GM12878 (cell line): Measurements from ENCODE around the gene MAPK8. TPM values are rescaled to one million over a fixed set of nuclear protein-coding genes. Genes with fewer than 3 reads are reported as not detected.
A peak's percentile ranks its signal among the peaks of the same experiment; 100 is the strongest.

Experiments
- ATAC-seq: fragments of 200-7000 bp; cut with Tn5 transposase; 3 replicates; pipeline ENCODE4 v1.9.1; 2020; ENCODE audit warnings: mild to moderate bottlenecking, moderate library complexity
- BruUV-seq: library from RNA; stranded (reverse); fragments of 400-500 nt; replicated peaks from 2 replicates; lab custom pipeline; 2021; lab: Mats Ljungman, UMichigan
- CTCF ChIA-PET: fragments of 300-600 bp; sonication (Branson Sonifier 250); formaldehyde crosslinking; extraction: SDS; loops from one replicate; lab custom pipeline; 2021; ENCODE audit warnings: inconsistent platforms; lab: Yijun Ruan, JAX
- POLR2A ChIA-PET: fragments of 350-600 bp; formaldehyde crosslinking; extraction: SDS; loops from one replicate; lab custom pipeline; 2021; ENCODE audit warnings: inconsistent platforms; lab: Charles Lee
- RAD21 ChIA-PET: fragments of 300-600 bp; sonication (Branson Sonifier 250); formaldehyde crosslinking; loops from one replicate; lab custom pipeline; 2023; ENCODE audit warnings: antibody characterized with exemption; ENCODE audit not compliant: unreplicated experiment; lab: Charles Lee
- SMC1A ChIA-PET: fragments of 300-600 bp; sonication (Branson Sonifier 250); formaldehyde crosslinking; loops from one replicate; lab custom pipeline; 2023; ENCODE audit not compliant: unreplicated experiment, uncharacterized antibody; lab: Charles Lee
- DNase-seq: peaks from one replicate; pipeline ENCODE4 v3.0.0-alpha.2; 2011; ENCODE audit warnings: low read depth, low spot score
- FAIRE-seq: peaks from 3 replicates; lab custom pipeline; 2011; peaks lifted over from hg19 to GRCh38; lab: Jason Lieb, UNC
- H2AFZ ChIP-seq: 2 replicates; pipeline ENCODE4 v1.6.0; 2011; ENCODE audit warnings: low read depth, low read length, control low read depth; ENCODE audit not compliant: control insufficient read depth
- H3K27ac ChIP-seq: 2 replicates; pipeline ENCODE4 v1.5.1; 2011; ENCODE audit warnings: control low read depth; ENCODE audit not compliant: control insufficient read depth, insufficient read depth
- H3K27me3 ChIP-seq, 2 experiments: replicated peaks in 1 of 2; 2 replicates each; pipeline versions ENCODE4 v1.6.0 to v1.6.1; 2011; ENCODE audit warnings: low read length in 1 of 2; ENCODE audit not compliant: control insufficient read depth in 2 of 2, insufficient read depth in 2 of 2
- H3K36me3 ChIP-seq, 2 experiments: 2 replicates each; pipeline ENCODE4 v1.5.1; 2011; ENCODE audit warnings: low read length in 1 of 2; ENCODE audit not compliant: control insufficient read depth in 2 of 2, insufficient read depth in 2 of 2
- H3K4me1 ChIP-seq: 2 replicates; pipeline ENCODE4 v1.6.1; 2011; ENCODE audit warnings: mild to moderate bottlenecking, low read length, moderate library complexity, mixed read lengths; ENCODE audit not compliant: control insufficient read depth, insufficient read depth
- H3K4me2 ChIP-seq: 2 replicates; pipeline ENCODE4 v1.6.0; 2011; ENCODE audit warnings: control low read depth; ENCODE audit not compliant: control insufficient read depth, insufficient read depth
- H3K4me3 ChIP-seq: fragments of 200-600 bp; sonication (generic); 2 replicates; pipeline ENCODE4 v1.5.1; 2016
- H3K79me2 ChIP-seq: 2 replicates; pipeline ENCODE4 v1.6.0; 2011; ENCODE audit warnings: low read length; ENCODE audit not compliant: control insufficient read depth, insufficient read depth
- H3K9ac ChIP-seq: 2 replicates; pipeline ENCODE4 v1.8.0; 2011; ENCODE audit warnings: low read length, control low read depth, mixed read lengths; ENCODE audit not compliant: control insufficient read depth, insufficient read depth
- H3K9me3 ChIP-seq: replicated peaks from 3 replicates; pipeline ENCODE4 v1.5.1; 2011; ENCODE audit warnings: mild to moderate bottlenecking, low read length; ENCODE audit not compliant: control insufficient read depth, insufficient read depth
- H4K20me1 ChIP-seq: 2 replicates; pipeline ENCODE4 v1.6.0; 2011; ENCODE audit not compliant: control insufficient read depth, insufficient read depth
- ATF7 ChIP-seq: fragments of 450-650 bp; IDR thresholded peaks from 2 replicates; pipeline ENCODE4 v1.6.1; 2016; ENCODE audit warnings: low read depth, mild to moderate bottlenecking
- BCL3 ChIP-seq: IDR thresholded peaks from 2 replicates; pipeline ENCODE4 v1.6.1; 2011; ENCODE audit warnings: borderline replicate concordance, low read depth, mild to moderate bottlenecking, moderate library complexity, low read length; ENCODE audit not compliant: insufficient read depth, poor library complexity, severe bottlenecking
- CHD1 ChIP-seq: IDR thresholded peaks from 2 replicates; pipeline ENCODE4 v1.6.1; 2012; ENCODE audit warnings: low read depth, low read length, improper control_type of control experiment
- CHD2 ChIP-seq: IDR thresholded peaks from 2 replicates; pipeline ENCODE4 v1.6.1; 2011; ENCODE audit warnings: low read depth, low read length, improper control_type of control experiment, borderline replicate concordance
- DPF2 ChIP-seq: fragments of 450-650 bp; IDR thresholded peaks from 2 replicates; pipeline ENCODE4 v1.6.1; 2017; ENCODE audit warnings: mild to moderate bottlenecking
- LARP7 ChIP-seq: fragments of 450-650 bp; IDR thresholded peaks from 2 replicates; pipeline ENCODE4 v1.6.1; 2017; ENCODE audit warnings: mild to moderate bottlenecking
- MEF2A ChIP-seq: IDR thresholded peaks from 2 replicates; pipeline ENCODE4 v1.6.1; 2011; ENCODE audit warnings: low read depth, mild to moderate bottlenecking, low read length, moderate library complexity; ENCODE audit not compliant: insufficient read depth
- MLLT1 ChIP-seq: fragments of 450-650 bp; IDR thresholded peaks from 2 replicates; pipeline ENCODE4 v1.6.1; 2016; ENCODE audit warnings: mild to moderate bottlenecking
- MTA2 ChIP-seq: fragments of 450-650 bp; IDR thresholded peaks from 2 replicates; pipeline ENCODE4 v1.6.1; 2016; ENCODE audit warnings: low read depth, mild to moderate bottlenecking, moderate library complexity
- NR2C1 ChIP-seq: fragments of 450-650 bp; IDR thresholded peaks from 2 replicates; pipeline ENCODE4 v1.6.1; 2017; ENCODE audit warnings: antibody characterized with exemption, mild to moderate bottlenecking, moderate library complexity
- PAX5 ChIP-seq: IDR thresholded peaks from 2 replicates; pipeline ENCODE4 v1.6.1; 2011; ENCODE audit warnings: low read depth, low read length, borderline replicate concordance
- POU2F2 ChIP-seq: IDR thresholded peaks from 3 replicates; pipeline ENCODE4 v1.6.1; 2011; ENCODE audit warnings: low read depth, mild to moderate bottlenecking, low read length, borderline replicate concordance
- SMAD1 ChIP-seq: fragments of 450-650 bp; IDR thresholded peaks from 2 replicates; pipeline ENCODE4 v1.6.1; 2018; ENCODE audit warnings: mild to moderate bottlenecking, low read depth; ENCODE audit not compliant: partially characterized antibody
- SP1 ChIP-seq: IDR thresholded peaks from one replicate; pipeline ENCODE4 v1.6.1; 2011; ENCODE audit warnings: low read depth, low read length
- SRF ChIP-seq, 2 experiments: IDR thresholded peaks; 2 replicates each; pipeline ENCODE4 v1.6.1; 2011; ENCODE audit warnings: low read depth in 2 of 2, low read length in 2 of 2, mild to moderate bottlenecking in 1 of 2, moderate library complexity in 1 of 2
- WRNIP1 ChIP-seq: IDR thresholded peaks from 2 replicates; pipeline ENCODE4 v1.6.1; 2011; ENCODE audit warnings: low read depth, low read length, improper control_type of control experiment, borderline replicate concordance
- ZNF592 ChIP-seq: fragments of 450-650 bp; IDR thresholded peaks from 2 replicates; pipeline ENCODE4 v1.6.1; 2017; ENCODE audit warnings: mild to moderate bottlenecking, moderate library complexity
- in situ Hi-C: fragments of 300-500 bp; cut with MboI; formaldehyde crosslinking; loops from 9 replicates; pipeline ENCODE4 v1.14.3; 2018; ENCODE audit warnings: mixed read lengths
- intact Hi-C: fragments of 100-400 bp; cut with micrococcal nuclease; formaldehyde crosslinking; loops from one replicate; pipeline ENCODE4 v1.14.2; 2022; ENCODE audit not compliant: unreplicated experiment
- polyA plus RNA-seq, 11 experiments: library from polyadenylated mRNA; depleted of rRNA in 4 of 11; unstranded in 6 of 11; stranded (reverse) in 5 of 11; fragments of >200 nt; fragmentation: Nextera tagmentation in 4 of 11; fragmentation: Illumina TruSeq in 1 of 11; extraction: Ambion mirVana in 4 of 11; extraction: Trizol in 1 of 11; gene quantifications; 1 replicate in 1 of 11; 2 replicates in 10 of 11; pipeline versions ENCODE4 v1.2.1 to v1.2.3, GENCODE V29; 2011 to 2016; ENCODE audit warnings: inconsistent platforms in 2 of 11, missing spikeins in 2 of 11, low read depth in 1 of 11
- total RNA-seq, 4 experiments: library from RNA; depleted of rRNA in 3 of 4; stranded (reverse); fragments of >200 nt in 3 of 4; fragmentation: Illumina TruSeq in 1 of 4; extraction: Trizol in 1 of 4; gene quantifications; 2 replicates each; pipeline versions ENCODE4 v1.2.1 to v1.2.3, GENCODE V29; 2013 to 2021

MAPK8 gene
- total and polyA plus RNA-seq, 10 of the 15 experiments (the other 5 are each of a cell fraction or from before 2014, with no cell fraction given): 3.9 to 102 (median 40.0) TPM

- Histone ChIP-seq H2AFZ (peak overlapping the region; percentile 50), H4K20me1 (no peaks in the 10 kb centered on the region), H3K4me2 (peak overlapping the region; percentile 68), H3K79me2 (no peaks in the 10 kb centered on the region; the same call in none of the 2 replicates), H3K27ac (peak overlapping the region; percentile 86), H3K9ac (peak overlapping the region; percentile 57), H3K27me3 (no peaks in the 10 kb centered on the region), H3K9me3 (peaks cover 22% of the 10 kb centered on the region), H3K36me3 (no peaks in the 10 kb centered on the region), H3K4me1 (peaks cover 52% of the 10 kb centered on the region), H3K4me3 (no peak overlapping the region)
- POLR2A ChIA-PET: interaction anchor here (0.6 to 1.6 kb wide), 5 partner anchors 8 to 385 kb away, joined by 3 to 5 read pairs (median 4); partner anchors contain the start of gene FRMPD2
- ATAC-seq (peak; percentile 66), DNase-seq (peak; percentile 89), FAIRE-seq (peak; percentile 84)
- CTCF ChIA-PET: no interaction called here
- SMC1A ChIA-PET: interaction anchor here (0.8 to 1.9 kb wide), 7 partner anchors 8 to 389 kb away, joined by 3 to 7 read pairs (median 3); partner anchors contain the start of gene FRMPD2
- BruUV-seq: no TSS peak
- in situ Hi-C loops: no loop called here
- RAD21 ChIA-PET: interaction anchor here (1.5 to 1.8 kb wide), 2 partner anchors 12 to 27 kb away, joined by 4 to 5 read pairs; no protein-coding TSS in a partner anchor
- intact Hi-C loops: loop anchor here (1.0 kb wide), 1 partner anchor 23 kb away; the partner anchor contains the start of gene MAPK8
- TF ChIP-seq ATF7 (peak; percentile 48), DPF2 (peak; percentile 67; the same call in 1 of the 2 replicates), ZNF592 (peak; percentile 93; the same call in 1 of the 2 replicates), CHD2 (0 out of 2 replicates have a peak, but pooled peaks have one; percentile 3), POU2F2 (0 out of 3 replicates have a peak, but pooled peaks have one; percentile 24), SRF (IDR thresholded peaks at IDR 0.05; ENCODE audit: low read depth in 2 of 2, low read length in 2 of 2) (no peak), BCL3 (peak; percentile 18), WRNIP1 (no peak), MTA2 (peak; percentile 88), SMAD1 (peak; percentile 88), NR2C1 (peak; percentile 89), MEF2A (0 out of 2 replicates have a peak, but pooled peaks have one; percentile 13), SP1 (peak; percentile 36), PAX5 (peak; percentile 67; the same call in 1 of the 2 replicates), CHD1 (no peak), LARP7 (no peak), MLLT1 (peak; percentile 93)
Observed at GRCh38 chr10:48282829-48283228, 23.6 kb upstream of the MAPK8 start.
